GM18870 (cell line): Measurements from ENCODE around the gene BTD.

Experiments used
- ATAC-seq: cut with Tn5 transposase; IDR thresholded peaks from one replicate; pipeline ENCODE4 v1.9.1; 2021; ENCODE audit warnings: moderate library complexity; ENCODE audit not compliant: unreplicated experiment

Gene BTD

GRCh38 chr3:15660055-15660935 lies 58.8 kb downstream of the BTD start:
- no peak for ATAC-seq

GRCh38 chr3:15664144-15664543 lies 62.6 kb downstream of the BTD start:
- ATAC-seq = no peak

- no peak for ATAC-seq
These were observed 64.1 kb downstream of the BTD start for GRCh38 chr3:15665510-15666150.

- no peak for ATAC-seq
These were observed 64.7 kb downstream of the BTD start for GRCh38 chr3:15666277-15666676.

- ATAC-seq = peak; percentile 47
These were observed 65.9 kb downstream of the BTD start for GRCh38 chr3:15667484-15667883.

- no peak for ATAC-seq
These were observed 72.0 kb downstream of the BTD start for GRCh38 chr3:15673536-15673935.

GRCh38 chr3:15676259-15676658 lies 74.7 kb downstream of the BTD start:
- ATAC-seq = no peak

GRCh38 chr3:15679306-15679705 lies 77.8 kb downstream of the BTD start:
- ATAC-seq = no peak

- no peak for ATAC-seq
These were observed 80.1 kb downstream of the BTD start for GRCh38 chr3:15681668-15682067.

GRCh38 chr3:15682561-15683185 lies 81.1 kb downstream of the BTD start:
- no peak for ATAC-seq

GRCh38 chr3:15683253-15683652 lies 81.7 kb downstream of the BTD start:
- no peak for ATAC-seq

GRCh38 chr3:15685927-15686326 lies 84.4 kb downstream of the BTD start:
- no peak for ATAC-seq

- no peak for ATAC-seq
These were observed 88.7 kb downstream of the BTD start for GRCh38 chr3:15690230-15690629.

GRCh38 chr3:15690748-15691147 lies 89.2 kb downstream of the BTD start:
- ATAC-seq = no peak

GRCh38 chr3:15693355-15693754 lies 91.8 kb downstream of the BTD start:
- no peak for ATAC-seq

- ATAC-seq = no peak
These were observed 93.1 kb downstream of the BTD start for GRCh38 chr3:15694628-15695027.
